GM15510 (cell line): ENCODE measurements around the gene CCDC40.

ENCODE experiments used
- POLR2A ChIP-seq: IDR thresholded peaks from 3 replicates; pipeline ENCODE4 v1.6.1; 2011; ENCODE audit warnings: borderline replicate concordance; ENCODE audit not compliant: insufficient read length; ENCODE audit errors: extremely low read depth

Gene CCDC40

DNA sequence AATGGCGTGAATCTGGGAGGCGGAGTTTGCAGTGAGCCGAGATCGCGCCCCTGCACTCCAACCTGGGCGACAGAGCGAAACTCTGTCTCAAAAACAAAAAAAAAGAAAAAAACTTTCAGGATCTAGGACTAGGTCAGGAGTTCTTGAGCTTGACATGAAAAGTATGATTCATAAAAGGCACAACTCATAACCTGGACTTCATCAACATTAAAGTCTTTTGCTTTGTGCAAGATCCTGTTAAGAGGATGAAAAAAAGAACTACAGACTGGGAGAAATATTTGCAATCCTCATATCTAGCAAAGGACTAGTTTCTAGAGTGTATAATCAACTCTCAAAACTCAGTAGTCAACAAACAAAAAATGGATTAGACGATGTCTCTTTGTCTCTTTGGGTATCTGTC is 40.7 kb upstream of the CCDC40 start:
- TF ChIP-seq POLR2A: no peak

DNA sequence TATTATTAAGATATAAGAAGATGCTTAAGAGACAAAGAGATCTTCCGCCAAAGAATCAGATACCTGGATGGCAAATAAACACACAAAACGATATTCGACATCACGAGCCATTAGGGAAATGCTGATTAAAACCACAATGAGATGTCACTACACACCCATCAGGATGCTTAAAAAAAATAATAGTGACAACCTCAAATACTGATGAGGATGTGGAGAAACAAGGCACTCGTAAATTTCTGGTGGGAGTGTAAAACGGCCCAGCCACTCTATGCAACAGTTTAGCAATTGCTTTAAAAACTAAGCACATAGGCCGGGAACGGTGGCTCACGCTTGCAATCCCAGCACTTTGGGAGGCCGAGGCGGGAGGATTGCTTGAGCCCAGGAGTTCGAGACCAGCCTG is 40.2 kb upstream of the CCDC40 start:
- no peak for TF ChIP-seq POLR2A

- no peak for TF ChIP-seq POLR2A
Measured at GRCh38 chr17:79997011-79997660, 39.3 kb upstream of the CCDC40 start.

DNA sequence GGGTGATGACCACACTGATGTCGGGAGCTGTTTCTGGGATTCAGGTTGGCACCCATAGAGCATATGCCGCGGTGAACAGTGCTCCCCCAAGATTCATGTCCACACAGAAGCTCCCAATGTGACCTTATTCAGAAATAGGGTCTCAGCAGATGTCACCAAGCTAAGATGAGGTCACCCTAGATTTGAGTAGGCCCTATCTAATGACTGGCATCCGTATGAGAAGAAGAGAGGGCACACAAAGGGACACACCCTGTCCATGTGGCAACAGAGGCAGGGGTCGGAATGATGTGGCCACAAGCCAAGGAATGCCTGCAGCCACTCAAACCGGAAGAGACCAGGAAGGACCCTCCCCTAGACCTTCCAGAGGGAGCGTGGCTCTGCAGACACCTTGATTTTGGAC is 36.3 kb upstream of the CCDC40 start:
- TF ChIP-seq POLR2A: no peak

GRCh38 chr17:80000981-80001775 is 35.3 kb upstream of the CCDC40 start:
- TF ChIP-seq POLR2A: no peak

- no peak for TF ChIP-seq POLR2A
Measured at GRCh38 chr17:80002070-80002641, 34.3 kb upstream of the CCDC40 start.

- no peak for TF ChIP-seq POLR2A
Measured at GRCh38 chr17:80002690-80003490, 33.6 kb upstream of the CCDC40 start.

DNA sequence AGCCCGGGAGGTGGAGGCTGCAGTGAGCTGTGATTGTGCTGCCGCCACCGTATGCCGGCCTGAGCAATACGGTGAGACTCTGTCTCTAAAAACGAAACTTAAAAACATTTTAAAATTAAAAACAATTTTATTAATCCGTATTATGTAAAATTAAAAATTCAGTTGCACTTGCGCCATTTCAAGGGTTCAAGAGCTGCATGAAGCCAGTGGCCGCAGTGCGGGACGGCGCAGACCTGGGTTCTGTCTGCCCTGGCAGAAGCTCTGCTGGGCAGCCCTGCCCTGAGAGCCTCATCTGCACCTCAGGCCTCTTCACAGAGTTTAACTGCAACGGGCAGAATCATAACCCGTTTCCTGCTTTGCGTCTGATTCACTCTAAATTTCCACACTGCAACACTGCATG is 32.5 kb upstream of the CCDC40 start:
- TF ChIP-seq POLR2A: no peak

- no peak for TF ChIP-seq POLR2A
Measured at GRCh38 chr17:80005360-80006338, 30.8 kb upstream of the CCDC40 start.

DNA sequence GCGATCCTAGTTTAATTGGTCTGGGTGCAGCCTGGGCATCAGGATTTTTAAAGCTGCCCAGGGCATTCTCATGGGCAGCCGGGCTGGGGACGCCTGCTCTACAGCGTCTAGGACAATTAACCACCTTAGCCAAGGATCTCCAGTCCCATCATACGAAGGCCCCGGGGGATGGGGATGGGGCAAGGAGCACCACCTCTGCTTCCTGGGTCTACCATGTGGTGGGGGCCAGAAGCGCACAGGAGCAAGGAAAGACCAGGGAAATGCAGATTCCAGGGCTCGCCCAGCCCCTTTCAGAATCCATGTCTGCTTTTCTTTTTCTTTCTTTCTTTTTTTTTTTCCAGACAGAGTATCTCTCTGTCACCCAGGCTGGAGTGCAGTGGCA is 30.1 kb upstream of the CCDC40 start:
- no peak for TF ChIP-seq POLR2A

DNA sequence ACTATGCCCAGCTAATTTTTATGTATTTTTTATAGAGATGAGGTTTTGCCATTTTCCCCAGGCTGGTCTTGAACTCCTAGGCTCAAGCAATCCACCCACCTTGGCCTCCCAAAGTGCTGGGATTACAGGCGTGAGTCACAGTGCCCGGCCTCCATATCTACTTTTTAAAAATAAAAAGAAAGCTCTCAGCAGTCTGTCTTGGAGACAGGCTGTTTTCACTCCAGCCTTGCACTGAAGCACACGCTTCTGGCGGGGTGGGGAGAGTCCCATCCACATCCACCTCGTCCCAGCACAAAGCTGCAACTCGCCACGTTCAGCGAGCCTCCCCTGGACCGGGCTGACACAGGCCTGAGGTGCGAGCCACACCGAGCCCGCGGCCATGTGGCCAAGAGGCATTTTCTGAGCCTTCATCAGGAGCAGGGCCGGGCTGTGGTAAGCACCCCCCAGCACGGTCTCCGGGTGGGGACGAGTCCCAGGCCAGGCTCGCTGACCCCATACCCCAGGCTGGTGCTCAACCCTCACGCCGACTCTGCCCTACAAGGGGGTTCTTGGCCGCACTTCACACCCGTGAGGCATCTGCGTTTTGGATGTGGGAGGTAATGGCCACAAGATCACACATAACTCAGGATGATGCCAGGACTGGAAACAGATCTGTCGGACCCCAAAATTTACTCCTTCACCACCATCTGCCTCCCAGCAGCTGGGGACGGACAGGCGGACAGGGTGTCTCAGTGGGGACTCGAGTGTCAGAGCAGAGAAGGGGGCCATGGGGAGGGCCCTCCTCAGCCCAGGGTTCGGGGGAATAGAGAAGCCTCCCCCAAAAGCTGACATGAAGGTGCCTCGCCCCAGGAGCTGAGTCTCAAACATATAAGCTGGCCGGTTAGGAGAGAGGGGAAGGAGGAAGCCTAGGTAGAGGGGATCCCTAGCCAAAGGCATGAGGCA is 29.4 kb upstream of the CCDC40 start:
- no peak for TF ChIP-seq POLR2A

GRCh38 chr17:80007939-80008338 is 28.5 kb upstream of the CCDC40 start:
- no peak for TF ChIP-seq POLR2A

DNA sequence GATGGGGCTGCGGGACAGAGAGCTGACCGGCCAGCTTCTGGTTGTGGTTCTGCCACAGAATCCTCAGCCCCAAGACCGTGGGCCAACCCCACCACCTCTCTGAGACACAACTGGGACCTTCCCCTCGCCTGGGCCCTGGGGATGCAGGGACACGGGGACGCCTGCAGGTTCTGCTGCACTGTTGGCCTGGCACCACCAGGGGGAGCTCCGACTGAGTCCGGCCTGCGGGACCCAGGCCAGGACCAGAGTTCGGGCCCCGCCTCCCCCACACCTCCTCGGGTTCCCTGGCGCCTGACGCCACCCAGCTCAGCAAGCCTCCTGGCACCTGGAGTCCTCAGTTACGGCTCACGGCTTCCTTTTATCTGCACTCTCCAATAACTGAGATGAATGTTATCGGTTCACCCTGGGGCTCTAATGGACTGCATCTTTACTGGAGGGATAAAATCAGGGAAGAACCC is 28.0 kb upstream of the CCDC40 start:
- no peak for TF ChIP-seq POLR2A
